Stomach (tissue), 4 donors: ENCODE results near the gene NMBR.
"Not testable (repeated sequence)": the region's sequence is repeated elsewhere in the genome, so short reads cannot be mapped to it uniquely, and the experiment has no call there.

ENCODE experiments used
- POLR2A ChIP-seq, 4 donors: fragments of 450-650 bp; IDR thresholded peaks; one replicate each; pipeline ENCODE4 v1.6.1; 2016; ENCODE audit warnings: antibody characterized with exemption in 4 of 4, control low read depth in 2 of 4, mild to moderate bottlenecking in 1 of 4, moderate library complexity in 1 of 4
- TF ChIP-seq, protein P1 (sequence below), 7 experiments: fragments of 450-650 bp in 4 of 7; fragments of 200-600 bp in 3 of 7; sonication (generic) in 3 of 7; IDR thresholded peaks; one replicate each; pipeline ENCODE4 v1.5.1; 2016 to 2019; ENCODE audit warnings: antibody characterized with exemption in 7 of 7, control low read depth in 2 of 7, mild to moderate bottlenecking in 1 of 7

- not testable (repeated sequence) for TF ChIP-seq POLR2A (IDR thresholded peaks at IDR 0.05)
- TF ChIP-seq, protein P1, sequence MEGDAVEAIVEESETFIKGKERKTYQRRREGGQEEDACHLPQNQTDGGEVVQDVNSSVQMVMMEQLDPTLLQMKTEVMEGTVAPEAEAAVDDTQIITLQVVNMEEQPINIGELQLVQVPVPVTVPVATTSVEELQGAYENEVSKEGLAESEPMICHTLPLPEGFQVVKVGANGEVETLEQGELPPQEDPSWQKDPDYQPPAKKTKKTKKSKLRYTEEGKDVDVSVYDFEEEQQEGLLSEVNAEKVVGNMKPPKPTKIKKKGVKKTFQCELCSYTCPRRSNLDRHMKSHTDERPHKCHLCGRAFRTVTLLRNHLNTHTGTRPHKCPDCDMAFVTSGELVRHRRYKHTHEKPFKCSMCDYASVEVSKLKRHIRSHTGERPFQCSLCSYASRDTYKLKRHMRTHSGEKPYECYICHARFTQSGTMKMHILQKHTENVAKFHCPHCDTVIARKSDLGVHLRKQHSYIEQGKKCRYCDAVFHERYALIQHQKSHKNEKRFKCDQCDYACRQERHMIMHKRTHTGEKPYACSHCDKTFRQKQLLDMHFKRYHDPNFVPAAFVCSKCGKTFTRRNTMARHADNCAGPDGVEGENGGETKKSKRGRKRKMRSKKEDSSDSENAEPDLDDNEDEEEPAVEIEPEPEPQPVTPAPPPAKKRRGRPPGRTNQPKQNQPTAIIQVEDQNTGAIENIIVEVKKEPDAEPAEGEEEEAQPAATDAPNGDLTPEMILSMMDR (IDR thresholded peaks at IDR 0.05): not testable (repeated sequence)
These were observed 42.1 kb downstream of the NMBR start for GRCh38 chr6:142104820-142105219.
